Activated CD4-positive, CD25-positive, alpha-beta regulatory T cell treated with anti-CD3 and anti-CD28 coated beads, Interleukin-2, amount 50 U/mL, for 72 hours (primary cell): ENCODE measurements around the gene HOXA9.

Source experiments
- DNase-seq: peaks from one replicate; pipeline ENCODE4 v3.0.0; 2021

The HOXA9 gene

DNA sequence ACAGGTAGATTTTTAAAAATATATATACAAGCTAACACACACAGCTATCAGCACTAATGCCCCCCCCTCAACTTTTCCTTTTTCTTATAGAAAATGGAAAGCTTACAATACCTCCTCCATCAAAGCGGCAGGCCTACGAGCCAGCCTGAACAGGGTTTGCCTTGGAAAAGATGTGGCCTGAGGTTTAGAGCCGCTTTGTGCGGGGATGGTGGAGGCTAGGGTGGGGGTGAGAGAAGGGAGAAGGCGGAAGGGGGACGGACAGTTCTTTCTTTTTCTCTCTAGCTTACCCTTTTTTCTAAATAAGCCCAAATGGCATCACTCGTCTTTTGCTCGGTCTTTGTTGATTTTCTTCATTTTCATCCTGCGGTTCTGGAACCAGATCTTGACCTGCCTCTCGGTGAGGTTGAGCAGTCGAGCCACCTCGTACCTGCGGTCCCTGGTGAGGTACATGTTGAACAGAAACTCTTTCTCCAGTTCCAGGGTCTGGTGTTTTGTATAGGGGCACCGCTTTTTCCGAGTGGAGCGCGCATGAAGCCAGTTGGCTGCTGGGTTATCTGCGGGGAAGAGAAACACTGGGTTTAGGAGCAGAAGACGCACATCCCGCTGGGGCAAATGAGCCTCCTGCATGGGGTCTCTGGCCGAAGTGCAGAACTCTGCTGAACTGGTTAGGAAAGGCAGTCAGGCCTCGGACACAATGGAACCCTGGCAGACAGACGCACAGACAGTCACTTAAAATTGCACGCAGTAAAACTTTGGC lies 1.9 kb downstream of the HOXA9 start:
- peak; percentile 25 for DNase-seq

GRCh38 chr7:27162561-27163287 lies 2.6 kb downstream of the HOXA9 start:
- DNase-seq, result no peak

DNA sequence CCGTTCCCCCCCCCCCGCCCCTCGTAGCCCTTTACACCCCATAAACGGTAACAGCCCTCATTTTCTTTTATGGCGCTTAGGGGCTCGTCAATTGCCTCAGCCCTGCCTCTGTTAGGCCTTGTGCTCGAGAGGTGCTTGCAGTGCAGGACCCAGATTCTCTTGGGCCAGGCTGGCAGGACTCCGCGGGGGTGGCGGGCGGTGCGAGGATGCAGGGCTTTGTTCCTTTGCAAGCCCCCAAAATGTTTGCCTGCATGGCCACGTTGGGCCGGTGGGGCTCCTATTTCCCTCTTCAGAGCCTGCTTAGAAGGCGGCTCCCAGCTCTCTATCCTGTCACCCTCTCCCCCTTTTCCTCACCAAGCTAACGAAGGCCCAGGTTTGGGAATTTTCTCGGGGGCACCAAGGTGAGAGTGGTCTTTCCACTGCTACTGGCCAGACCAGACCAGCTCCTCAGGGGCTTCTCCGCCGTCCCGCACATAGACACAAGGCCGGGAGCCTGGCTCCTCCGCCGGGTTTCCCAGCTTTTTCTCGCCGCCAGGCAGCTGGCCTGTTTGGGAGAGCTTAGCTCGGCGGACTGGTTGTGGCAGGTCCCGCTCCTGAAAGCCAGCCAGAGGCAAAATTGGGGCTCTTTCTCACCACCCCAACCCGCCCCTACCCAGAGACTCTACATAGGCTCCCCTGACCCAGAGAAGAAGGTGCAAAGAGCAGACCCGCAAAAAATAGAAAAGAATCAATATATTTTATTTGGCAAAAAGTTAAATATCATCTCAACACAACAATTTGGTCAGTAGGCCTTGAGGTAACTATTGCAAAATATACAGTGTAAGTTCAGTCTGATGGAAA lies 3.4 kb downstream of the HOXA9 start:
- DNase-seq, result no peak

DNA sequence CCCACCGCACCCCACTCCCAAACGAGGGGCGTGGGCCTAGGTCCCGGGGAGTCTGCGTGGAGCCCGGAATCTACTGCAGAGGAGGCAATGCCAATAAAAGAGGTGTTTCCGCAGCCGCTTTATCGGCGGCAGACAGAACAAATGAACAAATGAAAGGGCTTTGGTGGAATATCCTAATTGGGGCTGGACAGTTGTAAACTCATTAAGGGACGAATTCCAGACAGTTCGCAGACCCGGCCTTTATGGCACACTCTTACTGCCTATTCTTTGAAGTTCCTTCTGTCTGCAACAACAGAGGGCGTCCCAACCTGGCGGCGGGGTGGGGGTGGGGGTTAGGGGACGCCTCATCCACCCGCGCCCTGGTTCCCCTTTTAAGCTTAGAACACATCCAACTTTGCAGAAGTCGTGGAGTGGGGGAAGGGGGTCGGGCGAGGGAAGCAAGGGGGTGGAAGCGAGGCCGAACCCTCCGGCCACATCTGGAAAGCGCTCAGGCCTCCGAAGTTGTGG lies 4.1 kb downstream of the HOXA9 start:
- DNase-seq, result no peak

GRCh38 chr7:27160546-27161213 lies 4.7 kb downstream of the HOXA9 start:
- DNase-seq, result peak; percentile 86

DNA sequence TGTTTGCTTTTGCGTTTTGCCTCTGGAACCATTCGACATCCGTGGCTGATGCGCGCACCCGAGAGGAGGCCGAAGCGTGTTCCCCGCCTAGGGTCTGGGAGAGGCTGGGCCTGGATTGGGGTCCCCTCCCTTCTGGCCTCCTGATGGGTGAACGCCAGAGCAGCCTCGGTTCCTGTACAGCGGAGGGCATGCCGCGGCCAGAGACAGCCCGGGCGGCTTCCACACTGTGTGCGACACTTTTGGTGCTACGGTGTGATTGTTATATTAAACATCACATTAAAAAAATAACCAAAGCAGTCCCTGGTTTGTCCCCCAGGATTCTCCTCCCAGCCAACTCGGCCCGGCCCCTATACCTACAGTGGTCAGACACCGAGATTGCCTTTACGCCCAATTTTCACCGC lies 5.2 kb downstream of the HOXA9 start:
- DNase-seq, result peak; percentile 41

DNA sequence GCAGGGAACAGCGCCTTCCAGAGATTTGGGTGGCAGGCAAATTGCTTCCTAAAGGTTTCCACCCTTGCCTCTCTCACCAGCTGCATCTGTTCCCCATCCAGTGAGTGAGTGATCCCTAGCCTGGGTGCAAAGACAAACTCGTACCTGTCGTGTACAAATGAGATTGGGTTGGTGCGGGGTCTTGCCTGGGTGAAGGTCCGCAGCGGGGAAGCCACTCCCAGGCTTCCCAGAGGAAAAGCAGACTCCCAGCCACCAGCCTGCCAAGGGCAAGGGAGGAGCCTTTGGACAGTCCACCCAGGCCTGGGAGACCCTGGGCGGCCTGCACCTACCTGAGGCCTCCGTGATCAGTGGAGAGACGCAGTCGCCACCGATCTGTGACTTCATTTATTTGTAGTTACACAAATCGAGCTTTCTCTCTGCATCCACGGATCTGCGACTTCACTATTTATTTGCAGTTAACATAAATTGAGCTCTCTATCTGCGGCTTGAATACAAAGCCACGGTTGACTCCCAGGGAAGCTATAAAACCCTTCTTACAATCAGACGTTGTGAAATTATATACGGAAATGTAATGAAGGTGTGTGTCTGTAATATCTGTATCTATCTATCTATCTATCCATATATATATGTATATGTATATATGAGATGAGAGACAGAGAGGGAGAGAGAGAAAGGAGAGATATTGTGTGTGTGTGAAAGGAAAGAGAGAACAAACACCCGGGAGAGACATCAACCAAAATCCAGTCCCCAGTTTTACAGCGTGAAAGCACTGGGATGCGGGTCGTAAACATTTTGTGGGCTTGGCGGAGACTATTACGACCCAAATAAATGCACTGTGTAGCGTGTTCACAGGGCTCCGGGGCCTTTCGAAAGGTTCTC lies 5.8 kb downstream of the HOXA9 start:
- DNase-seq, result no peak

GRCh38 chr7:27158436-27159265 lies 6.7 kb downstream of the HOXA9 start:
- no peak for DNase-seq

- peak; percentile 30 for DNase-seq
Observed at GRCh38 chr7:27157702-27158431, 7.5 kb downstream of the HOXA9 start.

- peak; percentile 30 for DNase-seq
Observed at GRCh38 chr7:27156916-27157701, 8.2 kb downstream of the HOXA9 start.

- peak; percentile 32 for DNase-seq
Observed at GRCh38 chr7:27156508-27156898, 8.8 kb downstream of the HOXA9 start, which contains the start of gene HOXA7. Gene HOXA7 (minus strand): TSS chr7:27156675. CDS start chr7:27156545, 130 bp downstream.

- DNase-seq, result peak; percentile 35
Observed at GRCh38 chr7:27155816-27156507, 9.4 kb downstream of the HOXA9 start.

- DNase-seq, result peak; percentile 40
Observed at GRCh38 chr7:27154901-27155815, 10.2 kb downstream of the HOXA9 start.

GRCh38 chr7:27154369-27154768 lies 11.0 kb downstream of the HOXA9 start:
- DNase-seq, result no peak

- no peak for DNase-seq
Observed at GRCh38 chr7:27153526-27153925, 11.8 kb downstream of the HOXA9 start.

- DNase-seq, result no peak
Observed at GRCh38 chr7:27152816-27153442, 12.4 kb downstream of the HOXA9 start.
